HG03571 (cell line): ENCODE results near the gene TNC.

Experiments used
- ATAC-seq: cut with Tn5 transposase; IDR thresholded peaks from one replicate; pipeline ENCODE4 v1.9.1; 2021; ENCODE audit not compliant: unreplicated experiment

TNC gene

GRCh38 chr9:115104908-115105307 is 13.0 kb downstream of the TNC start:
- ATAC-seq = no peak

- no peak for ATAC-seq
These were observed 14.0 kb downstream of the TNC start for GRCh38 chr9:115103746-115104477.

GRCh38 chr9:115099901-115100300 is 18.1 kb downstream of the TNC start:
- no peak for ATAC-seq

- no peak for ATAC-seq
These were observed 19.6 kb downstream of the TNC start for GRCh38 chr9:115098226-115098965.

- no peak for ATAC-seq
These were observed 24.4 kb downstream of the TNC start for GRCh38 chr9:115093520-115093919.

GRCh38 chr9:115090486-115090885 is 27.5 kb downstream of the TNC start:
- no peak for ATAC-seq

- no peak for ATAC-seq
These were observed 29.1 kb downstream of the TNC start for GRCh38 chr9:115088860-115089259.

- ATAC-seq = no peak
These were observed 31.1 kb downstream of the TNC start for GRCh38 chr9:115086886-115087285.

GRCh38 chr9:115086461-115086860 is 31.5 kb downstream of the TNC start:
- ATAC-seq = no peak

GRCh38 chr9:115085773-115086377 is 32.1 kb downstream of the TNC start:
- ATAC-seq = no peak

GRCh38 chr9:115084709-115085108 is 33.2 kb downstream of the TNC start:
- no peak for ATAC-seq

GRCh38 chr9:115084157-115084556 is 33.8 kb downstream of the TNC start:
- no peak for ATAC-seq

GRCh38 chr9:115080242-115080641 is 37.7 kb downstream of the TNC start:
- no peak for ATAC-seq

GRCh38 chr9:115079156-115079555 is 38.8 kb downstream of the TNC start:
- no peak for ATAC-seq

- ATAC-seq = no peak
These were observed 44.5 kb downstream of the TNC start for GRCh38 chr9:115073456-115073855.

GRCh38 chr9:115071176-115071575 is 46.8 kb downstream of the TNC start:
- no peak for ATAC-seq

- no peak for ATAC-seq
These were observed 48.2 kb downstream of the TNC start for GRCh38 chr9:115069771-115070170.

- ATAC-seq = no peak
These were observed 48.7 kb downstream of the TNC start for GRCh38 chr9:115069302-115069701.

- ATAC-seq = no peak
These were observed 49.9 kb downstream of the TNC start for GRCh38 chr9:115068031-115068430.

GRCh38 chr9:115063058-115063845 is 54.7 kb downstream of the TNC start:
- ATAC-seq = no peak

GRCh38 chr9:115058684-115059315 is 59.2 kb downstream of the TNC start:
- no peak for ATAC-seq
